ENCODE results near the gene ADGRA3.

GRCh38 chr4:22486276-22486675 is 29.6 kb downstream of the ADGRA3 start:
- no peak for TF ChIP-seq CTCF (IDR thresholded peaks at IDR 0.05)
- TF ChIP-seq, protein P1, sequence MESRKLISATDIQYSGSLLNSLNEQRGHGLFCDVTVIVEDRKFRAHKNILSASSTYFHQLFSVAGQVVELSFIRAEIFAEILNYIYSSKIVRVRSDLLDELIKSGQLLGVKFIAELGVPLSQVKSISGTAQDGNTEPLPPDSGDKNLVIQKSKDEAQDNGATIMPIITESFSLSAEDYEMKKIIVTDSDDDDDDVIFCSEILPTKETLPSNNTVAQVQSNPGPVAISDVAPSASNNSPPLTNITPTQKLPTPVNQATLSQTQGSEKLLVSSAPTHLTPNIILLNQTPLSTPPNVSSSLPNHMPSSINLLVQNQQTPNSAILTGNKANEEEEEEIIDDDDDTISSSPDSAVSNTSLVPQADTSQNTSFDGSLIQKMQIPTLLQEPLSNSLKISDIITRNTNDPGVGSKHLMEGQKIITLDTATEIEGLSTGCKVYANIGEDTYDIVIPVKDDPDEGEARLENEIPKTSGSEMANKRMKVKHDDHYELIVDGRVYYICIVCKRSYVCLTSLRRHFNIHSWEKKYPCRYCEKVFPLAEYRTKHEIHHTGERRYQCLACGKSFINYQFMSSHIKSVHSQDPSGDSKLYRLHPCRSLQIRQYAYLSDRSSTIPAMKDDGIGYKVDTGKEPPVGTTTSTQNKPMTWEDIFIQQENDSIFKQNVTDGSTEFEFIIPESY (IDR thresholded peaks at IDR 0.05; ENCODE audit: borderline replicate concordance, low read depth): no peak
- no peak for TF ChIP-seq TCF12 (IDR thresholded peaks at IDR 0.05)
- TF ChIP-seq EP300 (IDR thresholded peaks at IDR 0.05; ENCODE audit: borderline replicate concordance in 1 of 2, low read depth in 1 of 2, low read length in 1 of 2): no peak
- TF ChIP-seq EZH2phosphoT487 (IDR thresholded peaks at IDR 0.05; ENCODE audit: borderline replicate concordance, low read depth): no peak
- no peak for TF ChIP-seq RAD21 (IDR thresholded peaks at IDR 0.05; ENCODE audit: low read length)
- no peak for TF ChIP-seq SMC3 (IDR thresholded peaks at IDR 0.05; ENCODE audit: low read depth, low read length)
- TF ChIP-seq JUND (IDR thresholded peaks at IDR 0.05): no peak
